ENCODE results near the gene PON1.

Gene PON1

DNA sequence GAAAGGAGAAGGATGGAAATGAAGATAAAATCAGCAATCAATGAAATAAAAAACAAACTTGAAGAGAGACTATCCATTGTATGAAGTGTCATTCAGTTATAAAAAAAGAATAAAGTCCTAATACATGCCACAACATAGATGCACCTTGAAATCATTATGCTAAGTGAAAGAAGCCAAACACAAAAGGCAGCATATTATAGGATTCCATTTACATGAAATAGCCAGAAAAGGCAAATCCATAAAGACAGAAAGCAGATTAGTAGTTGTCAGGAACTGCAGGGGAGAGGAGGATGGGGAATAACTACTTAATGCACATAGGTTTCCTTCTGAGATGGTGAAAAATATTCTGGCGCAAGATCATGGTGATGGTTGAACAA lies 6.6 kb upstream of the PON1 start:
- TF ChIP-seq, protein P1, sequence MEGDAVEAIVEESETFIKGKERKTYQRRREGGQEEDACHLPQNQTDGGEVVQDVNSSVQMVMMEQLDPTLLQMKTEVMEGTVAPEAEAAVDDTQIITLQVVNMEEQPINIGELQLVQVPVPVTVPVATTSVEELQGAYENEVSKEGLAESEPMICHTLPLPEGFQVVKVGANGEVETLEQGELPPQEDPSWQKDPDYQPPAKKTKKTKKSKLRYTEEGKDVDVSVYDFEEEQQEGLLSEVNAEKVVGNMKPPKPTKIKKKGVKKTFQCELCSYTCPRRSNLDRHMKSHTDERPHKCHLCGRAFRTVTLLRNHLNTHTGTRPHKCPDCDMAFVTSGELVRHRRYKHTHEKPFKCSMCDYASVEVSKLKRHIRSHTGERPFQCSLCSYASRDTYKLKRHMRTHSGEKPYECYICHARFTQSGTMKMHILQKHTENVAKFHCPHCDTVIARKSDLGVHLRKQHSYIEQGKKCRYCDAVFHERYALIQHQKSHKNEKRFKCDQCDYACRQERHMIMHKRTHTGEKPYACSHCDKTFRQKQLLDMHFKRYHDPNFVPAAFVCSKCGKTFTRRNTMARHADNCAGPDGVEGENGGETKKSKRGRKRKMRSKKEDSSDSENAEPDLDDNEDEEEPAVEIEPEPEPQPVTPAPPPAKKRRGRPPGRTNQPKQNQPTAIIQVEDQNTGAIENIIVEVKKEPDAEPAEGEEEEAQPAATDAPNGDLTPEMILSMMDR (IDR thresholded peaks at IDR 0.05; ENCODE audit: extremely low read depth, insufficient read depth, missing control alignments), result no peak
- in situ Hi-C loops (cut with MboI; ENCODE audit: low pct_unique_long_range_greater_than_20kb, low sequenced_read_pairs, unreplicated experiment), result no loop called here
- DNase-seq (ENCODE audit: low spot score), result no peak

- in situ Hi-C loops (cut with MboI; ENCODE audit: low pct_unique_long_range_greater_than_20kb, low sequenced_read_pairs, unreplicated experiment), result no loop called here
- TF ChIP-seq, protein P1 (IDR thresholded peaks at IDR 0.05; ENCODE audit: extremely low read depth, insufficient read depth, missing control alignments), result no peak
- DNase-seq (ENCODE audit: low spot score), result peak; percentile 50
These were observed 6.0 kb upstream of the PON1 start for GRCh38 chr7:95330204-95330960.

DNA sequence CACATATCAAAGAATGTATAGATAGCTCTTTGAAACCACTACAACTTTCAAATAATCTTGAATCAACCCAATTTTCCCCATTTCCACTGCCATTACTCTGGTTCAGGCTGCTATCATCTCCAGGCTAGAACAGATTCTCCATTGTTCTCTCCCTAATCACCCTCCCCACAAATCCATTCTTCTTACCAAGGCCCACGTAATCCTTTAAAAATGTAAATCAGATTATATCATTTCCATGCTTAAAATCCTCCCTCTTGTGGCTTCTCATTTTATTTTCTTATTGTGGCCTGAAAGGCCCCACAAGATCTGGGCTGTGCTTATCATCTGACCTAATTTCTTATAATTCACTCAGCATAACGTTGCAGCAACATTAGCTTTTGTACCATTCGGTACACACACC lies 3.0 kb upstream of the PON1 start:
- DNase-seq (ENCODE audit: low spot score), result no peak
- in situ Hi-C loops (cut with MboI; ENCODE audit: low pct_unique_long_range_greater_than_20kb, low sequenced_read_pairs, unreplicated experiment), result no loop called here
- TF ChIP-seq, protein P1 (IDR thresholded peaks at IDR 0.05; ENCODE audit: extremely low read depth, insufficient read depth, missing control alignments), result no peak

GRCh38 chr7:95323410-95324129 lies 762 bp downstream of the PON1 start:
- no peak for DNase-seq (ENCODE audit: low spot score)
- TF ChIP-seq, protein P1 (IDR thresholded peaks at IDR 0.05; ENCODE audit: extremely low read depth, insufficient read depth, missing control alignments), result no peak
- in situ Hi-C loops (cut with MboI; ENCODE audit: low pct_unique_long_range_greater_than_20kb, low sequenced_read_pairs, unreplicated experiment), result no loop called here

- no peak for DNase-seq (ENCODE audit: low spot score)
- in situ Hi-C loops (cut with MboI; ENCODE audit: low pct_unique_long_range_greater_than_20kb, low sequenced_read_pairs, unreplicated experiment), result no loop called here
- TF ChIP-seq, protein P1 (IDR thresholded peaks at IDR 0.05; ENCODE audit: extremely low read depth, insufficient read depth, missing control alignments), result no peak
These were observed 1.5 kb downstream of the PON1 start for GRCh38 chr7:95322854-95323253.

DNA sequence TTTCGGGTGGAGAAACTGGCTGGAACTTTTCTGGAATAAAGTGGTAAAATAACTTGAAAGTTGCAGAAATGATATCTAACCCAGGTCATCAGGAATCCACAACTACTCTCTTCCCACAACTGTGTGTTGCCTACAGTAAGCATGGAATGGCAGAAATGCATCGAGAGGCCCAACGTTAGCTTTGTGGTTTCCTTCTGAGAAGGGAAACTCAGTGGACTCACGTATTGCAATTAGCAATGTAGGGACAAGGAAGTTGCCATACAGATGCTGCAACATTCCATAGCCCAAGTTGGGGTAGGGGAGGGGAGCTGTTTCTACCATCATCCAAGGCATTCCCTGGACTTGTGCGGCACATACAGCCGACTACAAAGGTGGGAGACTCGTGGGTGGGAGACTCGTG lies 1.9 kb downstream of the PON1 start:
- in situ Hi-C loops (cut with MboI; ENCODE audit: low pct_unique_long_range_greater_than_20kb, low sequenced_read_pairs, unreplicated experiment), result no loop called here
- DNase-seq (ENCODE audit: low spot score), result peak; percentile 22
- TF ChIP-seq, protein P1 (IDR thresholded peaks at IDR 0.05; ENCODE audit: extremely low read depth, insufficient read depth, missing control alignments), result no peak

Data from GM13977 (cell line).